Measurements from ENCODE around the gene MS4A4A.
"Not testable (repeated sequence)": the region's sequence is repeated elsewhere in the genome, so short reads cannot be mapped to it uniquely, and the experiment has no call there.

Gene MS4A4A

DNA sequence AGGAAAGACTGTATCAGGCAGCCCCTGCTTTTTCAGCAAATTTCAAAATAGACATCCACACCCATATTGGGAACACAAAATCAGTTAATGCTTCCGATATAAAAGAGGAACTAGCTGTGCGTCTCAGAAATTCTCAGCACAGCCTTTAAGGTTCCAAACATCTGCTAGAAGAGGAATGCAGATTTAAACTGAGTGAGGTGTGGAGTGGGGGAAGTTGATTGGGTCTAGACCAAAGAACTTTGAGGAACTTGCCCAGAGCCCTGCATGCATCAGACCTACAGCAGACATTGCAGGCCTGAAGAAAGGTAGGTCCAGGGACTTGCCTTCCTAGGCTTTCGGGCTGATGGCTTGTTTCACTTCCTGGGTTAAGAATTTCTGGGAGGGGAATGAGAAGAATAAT is at the start of gene MS4A4A:
Gene MS4A4A (plus strand): TSS at position 255 of the 400 bp plus-strand sequence. CDS start 10 bp downstream, at position 265.
- no peak for DNase-seq

DNA sequence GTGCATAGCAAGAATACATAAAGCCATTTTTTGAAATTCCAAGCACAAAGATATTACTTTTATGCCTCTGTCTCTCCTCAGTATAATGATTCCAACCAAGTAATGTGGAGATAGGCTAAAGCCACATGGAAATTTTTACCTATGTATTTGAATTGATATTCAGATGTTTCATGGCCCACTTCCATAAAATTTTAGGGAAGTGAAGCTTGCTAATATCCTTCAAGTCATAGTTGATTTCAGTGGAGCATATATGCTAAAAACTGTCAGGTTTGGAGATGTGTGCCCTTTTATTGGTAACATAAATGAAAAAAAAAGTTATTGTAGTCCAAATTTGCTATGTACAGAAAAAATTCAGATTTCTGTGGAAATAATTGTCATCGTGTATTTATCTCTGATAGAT is 49.8 kb upstream of the MS4A4A start:
- no peak for DNase-seq

DNA sequence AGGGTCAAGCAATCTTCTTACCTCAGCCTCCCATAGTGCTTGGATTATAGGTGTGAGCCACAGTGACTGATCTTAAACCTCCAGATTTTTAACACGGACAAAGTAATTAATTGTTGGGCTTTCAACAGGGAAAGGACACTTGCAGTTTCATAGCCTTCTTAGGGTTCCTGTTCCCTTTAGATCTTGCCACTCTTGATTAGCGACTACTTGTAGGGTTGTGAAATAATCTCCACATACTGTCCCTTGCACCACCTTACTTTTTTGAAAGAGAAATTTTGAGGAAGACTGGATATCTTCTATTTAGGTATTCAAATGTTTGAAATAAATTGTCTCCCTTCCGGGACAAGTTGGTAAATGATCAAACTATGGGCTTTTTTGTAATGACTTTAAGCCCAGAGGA is 45.1 kb upstream of the MS4A4A start:
- DNase-seq = no peak

DNA sequence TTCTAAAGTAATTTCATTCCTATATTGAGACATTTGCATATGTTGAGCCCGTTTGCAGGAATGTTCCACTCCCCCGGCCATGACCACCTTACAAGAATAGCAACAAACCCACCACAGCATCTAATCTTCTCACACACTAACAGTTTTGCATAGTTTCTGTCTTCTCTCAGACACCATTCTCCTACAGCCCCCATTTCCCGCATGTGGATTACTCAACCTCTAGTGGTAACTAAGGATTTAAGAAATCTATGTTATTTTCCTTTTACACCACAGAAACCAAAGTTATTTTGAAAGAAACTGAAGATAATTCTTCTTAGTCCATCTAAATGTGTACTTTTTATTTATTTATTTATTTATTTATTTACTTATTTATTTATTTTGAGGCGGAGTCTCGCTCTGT is 39.8 kb upstream of the MS4A4A start:
- no peak for DNase-seq

GRCh38 chr11:60241786-60242185 is 38.7 kb upstream of the MS4A4A start:
- DNase-seq = no peak

DNA sequence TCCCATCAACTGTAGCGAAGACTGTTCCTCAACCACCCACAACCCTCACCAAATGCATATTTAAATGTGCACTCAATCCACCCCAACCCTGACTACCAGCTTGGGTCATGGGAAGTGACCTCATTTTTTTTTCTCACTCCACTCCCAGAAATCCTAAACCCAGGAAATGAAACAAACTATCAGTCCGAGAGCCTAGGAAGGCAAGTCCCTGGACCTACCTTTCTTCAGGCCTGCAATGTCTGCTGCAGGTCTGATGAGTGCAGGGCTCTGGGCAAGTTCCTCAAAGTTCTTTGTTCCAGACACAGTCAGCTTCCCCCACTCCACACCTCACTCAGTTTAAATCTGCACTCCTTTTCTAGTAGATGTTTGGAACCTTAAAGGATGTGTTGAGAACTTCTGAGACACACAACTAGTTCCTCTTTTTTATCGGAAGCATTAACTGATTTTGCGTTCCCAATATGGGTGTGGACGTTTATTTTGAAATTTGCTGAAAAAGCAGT is 37.7 kb upstream of the MS4A4A start, which contains the start of gene MS4A4E:
Gene MS4A4E (minus strand): TSS at position 398 of the 500 bp plus-strand sequence. CDS start 13,082 bp downstream, outside the sequence.
- DNase-seq = no peak

GRCh38 chr11:60251485-60252212 is 28.8 kb upstream of the MS4A4A start:
- DNase-seq = no peak

DNA sequence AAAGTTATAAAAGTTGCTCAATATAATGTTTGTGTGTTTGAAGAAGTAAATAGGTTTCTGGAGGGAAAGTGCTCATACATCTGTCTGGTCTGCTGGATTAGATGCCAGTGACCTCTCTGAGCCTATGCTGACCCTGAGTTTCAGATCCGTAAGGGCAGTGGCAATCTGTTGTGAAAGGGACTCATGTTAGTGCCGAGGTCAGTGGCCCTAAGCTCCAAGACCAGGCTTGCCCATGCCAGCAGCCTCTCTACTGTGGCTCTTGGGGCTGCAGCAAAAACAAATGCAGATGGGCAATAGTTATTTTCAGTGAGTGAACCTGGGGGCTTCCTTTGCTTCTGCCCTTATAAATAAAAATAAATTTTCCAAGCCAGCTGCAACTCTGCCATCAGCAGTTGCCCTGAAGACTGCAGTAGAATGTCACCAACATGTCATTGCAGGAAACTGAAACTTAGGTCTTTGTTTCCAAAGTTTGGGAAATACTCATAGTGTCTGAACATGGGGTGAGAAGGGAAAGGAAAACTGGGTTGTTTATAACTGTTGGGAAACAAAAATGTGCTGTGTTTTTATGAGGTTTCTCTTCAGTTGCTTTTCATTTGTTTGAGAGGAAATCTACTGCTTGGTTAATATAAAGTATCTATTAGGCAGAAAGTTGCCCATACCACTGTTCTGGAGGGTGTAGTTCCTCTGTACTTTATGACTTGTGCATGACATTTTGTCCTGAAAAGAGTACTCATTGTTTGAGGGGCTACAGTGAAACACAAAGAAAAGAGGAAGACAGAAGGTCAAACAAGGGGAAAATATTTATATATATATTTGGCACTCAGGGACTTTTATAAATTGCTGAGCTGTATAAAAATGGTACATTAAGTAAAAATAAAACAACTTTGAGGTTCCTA is 28.0 kb upstream of the MS4A4A start:
- DNase-seq = no peak

DNA sequence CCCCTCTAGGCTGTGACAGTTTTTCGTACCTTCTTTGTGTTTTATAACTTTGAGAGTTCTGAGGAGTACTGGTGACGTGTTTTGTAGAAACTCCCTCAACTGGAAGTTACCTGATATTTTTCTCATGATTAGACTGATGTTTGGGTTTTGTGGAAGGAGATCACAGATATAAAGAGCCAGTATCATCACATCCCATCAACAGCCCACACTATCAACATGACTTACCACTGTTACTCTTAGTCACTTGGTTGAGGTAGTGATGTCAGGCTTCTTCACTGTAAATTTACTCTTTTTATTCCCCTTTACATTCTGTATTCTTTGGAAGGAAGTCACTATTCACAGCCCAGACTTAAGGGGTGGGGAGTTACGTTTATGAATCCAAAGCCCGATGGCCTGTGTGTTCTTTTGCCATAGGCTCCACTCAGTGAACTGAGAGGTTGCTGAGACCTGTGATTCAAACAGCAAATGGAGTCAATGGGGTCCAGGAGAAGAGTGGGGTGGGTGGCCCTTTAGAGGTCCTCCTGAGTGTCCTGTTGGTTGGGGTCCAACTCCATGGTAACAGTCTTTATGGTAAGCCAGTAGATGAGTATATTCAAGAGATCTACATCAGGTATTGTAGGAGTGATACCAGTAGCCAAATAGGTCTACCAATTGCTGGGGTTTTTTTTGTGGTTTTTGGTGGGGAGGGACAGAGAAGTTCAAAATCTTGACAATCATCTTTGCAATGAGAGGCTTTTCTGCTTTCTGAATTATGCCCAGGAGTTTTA is 22.3 kb upstream of the MS4A4A start:
- DNase-seq = no peak

DNA sequence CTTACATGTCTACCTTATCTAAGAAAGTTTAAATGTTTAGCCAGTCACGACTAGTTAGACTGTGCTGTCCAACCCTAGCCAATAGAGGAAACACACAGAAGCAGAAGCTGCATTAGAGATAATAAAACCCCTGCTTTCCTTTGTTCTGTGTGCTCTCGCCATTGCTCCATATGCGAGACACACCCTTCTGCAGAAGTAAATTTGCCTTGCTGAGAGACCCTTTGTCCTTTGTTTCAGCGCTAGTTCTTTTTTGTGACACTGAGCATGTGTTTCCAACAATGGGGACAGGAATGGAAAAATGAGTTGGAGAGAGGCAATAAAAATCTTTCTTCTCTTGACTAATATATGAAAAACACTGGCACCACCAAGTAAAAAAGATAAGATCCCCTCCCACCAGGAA is 19.5 kb upstream of the MS4A4A start:
- no peak for DNase-seq

- no peak for DNase-seq
Measured at GRCh38 chr11:60263402-60263801, 17.1 kb upstream of the MS4A4A start.

GRCh38 chr11:60264644-60265043 is 15.8 kb upstream of the MS4A4A start:
- no peak for DNase-seq

DNA sequence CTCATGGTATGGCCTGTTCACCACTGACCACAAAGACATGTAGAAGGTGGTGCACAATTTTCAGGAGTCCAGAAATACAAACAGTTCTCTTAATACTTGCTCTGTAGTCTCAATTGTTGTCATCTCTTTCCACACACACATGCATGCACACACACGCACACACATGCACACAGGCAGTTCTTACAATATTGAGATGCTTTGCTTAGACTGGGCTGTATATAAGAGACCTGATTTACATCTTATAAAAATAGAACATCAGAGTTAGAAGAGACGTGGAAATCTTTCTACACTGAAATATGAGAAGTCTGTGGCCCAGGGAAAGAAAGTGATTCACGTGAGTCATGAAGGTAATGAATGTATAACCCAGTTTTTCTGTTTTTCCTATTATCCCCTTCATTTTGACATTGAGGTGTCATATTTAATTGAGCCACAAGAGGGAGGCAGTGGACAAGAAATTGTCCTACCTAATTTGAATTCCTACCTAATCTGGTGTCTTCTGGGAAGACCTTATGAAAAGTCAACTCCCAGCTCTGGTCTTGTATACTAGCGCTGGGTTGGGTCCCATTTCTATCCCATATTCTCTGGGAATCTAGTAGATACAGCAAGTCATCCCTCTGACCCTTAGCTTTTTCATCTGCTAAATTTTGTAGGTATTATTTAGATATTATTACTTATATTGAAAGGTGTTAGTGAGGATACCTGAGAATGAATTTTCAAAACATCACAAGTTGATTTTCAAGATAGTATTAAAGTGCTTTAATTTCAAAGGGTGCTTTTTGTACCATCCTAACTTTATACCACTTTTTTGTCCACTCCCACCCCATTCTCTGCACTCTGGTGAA is 14.9 kb upstream of the MS4A4A start:
- no peak for DNase-seq

DNA sequence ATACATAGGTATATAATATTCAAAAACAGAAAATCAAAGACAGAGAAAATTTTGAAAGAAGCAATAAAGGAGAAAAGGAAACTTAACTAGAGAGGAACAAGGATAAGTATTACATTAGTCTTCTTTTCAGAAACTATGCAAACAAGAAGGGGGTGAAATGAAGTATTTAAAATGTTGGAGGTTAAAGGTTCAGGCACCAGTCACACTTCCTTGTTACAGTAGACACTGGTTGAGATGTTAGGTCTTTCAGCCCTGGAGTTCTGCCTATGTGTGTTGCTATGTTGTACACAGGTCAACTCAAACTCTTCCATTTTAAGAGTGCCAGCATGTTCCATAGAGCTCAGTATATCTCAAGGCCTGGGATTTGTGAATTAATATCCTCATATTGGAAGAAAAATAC is 6.0 kb upstream of the MS4A4A start:
- no peak for DNase-seq

DNA sequence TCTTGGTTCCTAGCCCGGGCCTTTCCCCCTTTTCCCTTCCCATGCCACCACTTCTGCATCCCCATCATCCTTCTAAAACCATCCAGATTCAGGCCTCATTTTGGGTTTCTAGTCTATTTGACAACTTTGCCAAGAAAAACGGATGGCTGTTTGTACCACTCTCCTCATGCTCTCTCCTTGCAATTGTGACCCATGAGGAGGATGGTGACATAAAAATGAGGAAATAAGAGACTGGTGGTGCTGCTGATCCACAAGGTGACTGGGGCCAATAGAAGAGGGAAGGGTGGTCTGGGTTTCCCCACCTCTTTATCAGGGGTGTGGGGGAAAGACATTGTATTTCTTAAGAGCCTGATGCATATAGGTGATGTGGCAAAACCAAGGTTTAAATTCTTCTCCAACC is 1.0 kb downstream of the MS4A4A start:
- DNase-seq = no peak

- DNase-seq = no peak
Measured at GRCh38 chr11:60282286-60282685, 1.8 kb downstream of the MS4A4A start.

DNA sequence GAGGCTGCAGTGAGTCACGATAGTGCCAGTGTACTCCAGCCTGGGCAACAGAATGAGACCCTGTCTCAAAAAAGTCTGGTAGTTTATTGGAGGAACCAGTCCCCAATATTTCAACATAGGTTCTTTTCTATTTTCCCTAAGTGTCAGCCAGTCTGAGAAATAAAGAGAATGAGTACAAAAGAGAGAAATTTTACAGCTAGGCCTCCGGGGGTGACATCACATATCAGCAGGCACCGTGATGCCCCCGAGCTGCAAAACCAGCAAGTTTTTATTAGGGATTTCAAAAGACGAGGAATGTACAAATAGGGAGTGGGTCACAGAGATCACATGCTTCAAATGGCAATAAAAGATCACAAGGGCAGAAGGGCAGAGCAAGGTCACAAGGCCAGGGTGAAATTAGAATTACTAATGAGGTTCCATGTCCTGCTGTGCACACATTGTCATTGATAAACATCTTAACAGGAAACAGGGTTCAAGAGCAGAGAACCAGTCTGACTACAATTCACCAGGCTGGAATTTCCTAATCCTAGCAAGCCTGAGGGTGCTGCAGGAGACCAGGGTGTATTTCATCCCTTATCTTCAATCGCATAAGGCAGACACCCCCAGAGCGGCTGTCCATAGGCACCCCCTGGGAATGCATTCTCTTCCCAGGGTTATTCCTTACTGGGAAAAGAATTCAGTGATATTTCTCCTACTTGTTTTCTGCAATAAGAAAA is 5.1 kb downstream of the MS4A4A start:
- DNase-seq = not testable (repeated sequence)

DNA sequence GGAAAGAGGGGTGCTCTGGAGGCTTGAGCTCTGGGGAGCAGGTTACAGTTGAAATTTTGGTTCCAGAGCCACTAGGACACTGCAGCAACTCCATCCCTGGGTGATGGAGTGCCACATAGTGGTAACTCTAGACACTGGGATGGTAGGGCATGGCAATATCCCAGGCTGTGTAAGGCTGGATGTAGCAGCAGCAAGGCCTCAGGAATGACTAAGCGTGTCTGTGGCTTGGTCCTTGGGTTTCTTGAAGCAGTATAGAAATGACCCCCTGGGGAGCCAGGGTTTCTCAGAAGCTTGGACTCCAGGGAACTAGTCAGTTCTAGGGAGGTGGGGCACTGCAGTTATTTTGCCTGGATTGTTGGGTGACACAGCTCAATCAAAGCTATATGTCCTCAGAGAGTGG is 8.1 kb downstream of the MS4A4A start:
- DNase-seq = no peak

DNA sequence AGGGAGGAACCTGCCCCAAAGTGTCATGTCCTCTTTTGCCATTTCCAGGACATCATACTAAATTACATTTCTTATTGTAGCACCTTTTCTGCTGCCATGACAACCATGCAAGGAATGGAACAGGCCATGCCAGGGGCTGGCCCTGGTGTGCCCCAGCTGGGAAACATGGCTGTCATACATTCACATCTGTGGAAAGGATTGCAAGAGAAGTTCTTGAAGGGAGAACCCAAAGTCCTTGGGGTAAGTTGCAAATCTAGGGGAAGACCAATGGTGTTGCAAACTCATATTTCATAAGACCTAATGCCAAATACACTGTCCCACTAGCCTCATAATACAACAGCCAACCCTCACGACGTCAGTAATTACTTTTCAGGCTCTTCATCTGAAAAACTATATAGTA is 11.7 kb downstream of the MS4A4A start:
- no peak for DNase-seq

- no peak for DNase-seq
Measured at GRCh38 chr11:60301178-60301577, 20.7 kb downstream of the MS4A4A start.

DNA sequence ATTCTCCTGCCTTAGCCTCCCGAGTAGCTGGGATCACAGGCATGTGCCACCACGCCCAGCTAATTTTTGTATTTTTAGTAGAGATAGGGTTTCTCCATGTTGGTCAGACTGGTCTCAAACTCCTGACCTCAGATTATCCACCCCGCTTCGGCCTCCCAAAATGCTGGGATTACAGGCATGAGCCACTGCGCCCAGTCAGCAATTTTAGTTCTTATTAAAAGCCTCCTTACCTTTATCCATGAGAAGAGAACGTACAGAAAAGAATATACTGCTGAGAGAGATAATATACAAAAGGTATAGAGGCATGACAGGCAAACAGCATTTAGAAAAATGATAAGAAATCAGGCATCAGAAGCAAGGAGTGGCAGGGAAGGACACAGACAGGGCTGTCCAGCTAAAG is 21.4 kb downstream of the MS4A4A start:
- DNase-seq = not testable (repeated sequence)

Measured in activated effector memory CD4-positive, alpha-beta T cell treated with anti-CD3 and anti-CD28 coated beads, Interleukin-2, amount 50 U/mL, for 16 hours (primary cell).